MM.1S (cell line): Measurements from ENCODE around the gene KRTAP1-1.

Source experiments
- CTCF ChIP-seq: fragments of 300-600 bp; sonication (generic); IDR thresholded peaks from 2 replicates; pipeline ENCODE4 v1.5.1; 2016; ENCODE audit warnings: antibody characterized with exemption, low read length, mixed read lengths
- EZH2phosphoT487 ChIP-seq: fragments of 300-600 bp; sonication (generic); IDR thresholded peaks from 2 replicates; pipeline ENCODE4 v1.6.1; 2018; ENCODE audit warnings: antibody characterized with exemption, low read length

- TF ChIP-seq CTCF (no peak), EZH2phosphoT487 (no peak)
Measured at GRCh38 chr17:41003926-41004325, 37.3 kb downstream of the KRTAP1-1 start.
